ENCODE measurements around the gene KLF16.
A peak's percentile ranks its signal among the peaks of the same experiment; 100 is the strongest.

KLF16 gene

DNA sequence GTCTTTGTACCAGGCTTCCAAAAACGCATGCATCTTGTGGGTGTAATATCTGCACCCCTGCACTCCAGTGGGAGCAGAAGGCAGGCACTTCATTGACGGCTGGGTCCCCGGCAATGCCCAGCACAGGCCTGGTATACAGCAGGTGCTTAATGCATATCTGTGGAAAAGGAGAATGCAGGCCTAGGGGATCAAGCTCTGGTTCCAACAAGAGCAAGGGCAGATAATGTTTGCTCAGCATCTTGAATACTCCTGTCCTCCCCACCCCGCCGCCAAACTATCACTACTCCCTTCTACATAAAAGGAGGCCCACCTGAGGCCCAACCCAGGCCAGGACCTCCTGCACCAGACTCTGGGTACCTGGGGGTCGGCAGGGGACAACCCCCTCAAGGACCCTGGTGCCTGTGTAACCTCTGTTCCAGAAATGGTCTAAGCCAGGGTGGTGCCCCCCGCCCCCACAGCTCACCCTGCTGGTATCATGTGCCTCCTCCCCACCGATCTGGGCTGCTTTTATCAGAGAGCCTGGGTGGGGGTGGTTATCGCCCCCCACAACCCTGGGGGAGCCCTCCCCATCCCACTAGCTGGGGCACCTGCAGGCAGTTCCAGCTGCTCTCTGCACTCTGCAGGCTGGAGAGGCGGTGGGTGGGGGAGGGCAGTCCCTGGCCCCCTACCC lies 4.8 kb downstream of the KLF16 start:
- no peak for ATAC-seq (replicated peaks)
- Mint-ChIP-seq H3K9me3 (no peaks in the 10 kb centered on the region), H3K27me3 (no peaks in the 10 kb centered on the region), H3K27ac (peak overlapping the region; percentile 49), H3K36me3 (peaks cover 9% of the 10 kb centered on the region in 2 donors), H3K4me3 (peak overlapping the region; percentile 17 to 92), H3K4me1 (peaks cover 37 to 80% of the 10 kb centered on the region in 2 donors)
- no peak for DNase-seq

DNA sequence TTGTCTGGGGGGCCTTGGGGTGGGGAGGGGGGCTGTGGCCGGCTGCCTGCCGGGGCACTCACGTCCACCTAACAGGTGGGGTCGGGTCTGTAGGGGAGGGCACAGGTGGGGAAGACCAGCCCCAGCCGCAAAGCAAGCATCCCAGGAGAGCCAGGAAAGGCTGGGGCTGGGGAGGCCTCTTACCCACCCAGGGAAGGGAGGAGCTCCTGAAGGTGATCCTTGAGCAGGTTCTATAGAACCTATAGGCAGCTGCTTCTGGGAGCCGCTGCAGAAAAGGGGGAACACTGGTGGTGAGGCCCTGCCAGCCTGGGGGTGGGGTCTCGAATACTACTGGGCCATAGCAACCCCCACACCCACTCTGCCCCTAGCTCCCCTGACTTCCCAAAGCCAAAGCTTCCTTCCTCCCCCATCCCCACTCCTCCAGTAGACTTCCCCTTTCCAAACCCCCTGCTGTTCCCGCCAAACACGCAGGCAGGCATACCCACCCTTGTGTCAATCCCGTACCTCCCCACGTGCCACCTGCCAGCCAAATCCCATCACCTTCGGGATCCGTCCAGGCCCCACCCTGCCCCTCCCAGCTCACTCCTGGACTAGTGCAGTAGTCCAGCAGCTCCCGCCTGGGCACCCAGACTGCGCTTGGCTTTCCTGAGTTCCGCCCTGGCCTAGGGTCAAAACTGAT lies 5.6 kb downstream of the KLF16 start:
- Mint-ChIP-seq H3K36me3 (peaks cover 12 to 14% of the 10 kb centered on the region in 2 donors), H3K27ac (peak overlapping the region; percentile 89), H3K9me3 (no peaks in the 10 kb centered on the region), H3K27me3 (no peaks in the 10 kb centered on the region), H3K4me3 (peak overlapping the region; percentile 83 to 92), H3K4me1 (peaks cover 42 to 88% of the 10 kb centered on the region in 2 donors)
- ATAC-seq (replicated peaks) (no peak), DNase-seq (no peak)

DNA sequence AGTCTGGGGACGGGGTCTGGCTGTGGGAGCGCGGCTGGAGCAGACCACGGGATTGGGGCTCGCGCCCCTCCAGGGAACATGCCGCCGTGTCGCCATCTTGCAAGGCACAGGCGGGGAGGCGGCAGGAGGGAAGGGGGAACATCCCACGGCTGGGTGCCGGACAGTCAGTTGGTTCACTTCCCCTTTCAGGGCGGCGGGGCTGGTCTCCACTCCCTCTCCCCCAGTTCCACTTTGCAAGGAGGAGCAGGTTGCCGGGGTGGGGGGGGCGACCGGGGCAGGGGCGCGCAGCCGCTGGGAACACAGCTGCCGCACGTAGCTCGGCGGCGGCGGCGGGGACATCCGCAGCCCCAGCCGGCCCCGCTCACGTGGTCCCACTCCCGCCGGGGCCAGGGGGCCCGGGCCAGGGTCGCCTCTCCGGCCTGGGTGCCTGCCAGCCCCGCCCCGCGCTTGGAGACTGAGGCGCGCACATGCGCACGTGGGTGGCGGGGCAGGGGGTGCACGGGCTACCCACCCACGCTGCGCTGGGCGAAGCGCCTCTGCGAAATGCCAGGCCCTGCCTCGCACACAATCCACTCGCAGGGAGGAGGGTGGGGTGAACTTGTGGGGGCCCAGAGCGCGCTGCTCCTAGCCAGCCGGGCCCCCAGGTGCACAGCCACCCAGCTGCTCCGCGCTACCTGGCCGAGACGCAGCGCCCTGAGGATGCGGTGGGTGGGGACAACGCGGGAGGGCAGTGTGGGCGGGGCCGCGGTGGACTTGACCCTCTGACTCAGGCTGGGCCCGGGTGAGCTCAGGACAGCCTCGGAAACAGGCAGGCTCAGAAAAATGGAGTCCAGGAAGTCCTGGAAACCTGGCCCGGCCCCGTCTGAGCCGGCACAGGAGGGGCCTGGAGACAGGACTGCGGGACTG lies 6.4 kb downstream of the KLF16 start:
- Mint-ChIP-seq H3K27me3 (no peaks in the 10 kb centered on the region), H3K9me3 (no peaks in the 10 kb centered on the region), H3K4me3 (peak overlapping the region; percentile 92 to 93), H3K27ac (peak overlapping the region; percentile 97), H3K4me1 (peaks cover 41 to 90% of the 10 kb centered on the region in 2 donors), H3K36me3 (peaks cover 8 to 12% of the 10 kb centered on the region in 2 donors)
- peak; percentile 64 to 70 for ATAC-seq (replicated peaks)
- peak; percentile 74 for DNase-seq

DNA sequence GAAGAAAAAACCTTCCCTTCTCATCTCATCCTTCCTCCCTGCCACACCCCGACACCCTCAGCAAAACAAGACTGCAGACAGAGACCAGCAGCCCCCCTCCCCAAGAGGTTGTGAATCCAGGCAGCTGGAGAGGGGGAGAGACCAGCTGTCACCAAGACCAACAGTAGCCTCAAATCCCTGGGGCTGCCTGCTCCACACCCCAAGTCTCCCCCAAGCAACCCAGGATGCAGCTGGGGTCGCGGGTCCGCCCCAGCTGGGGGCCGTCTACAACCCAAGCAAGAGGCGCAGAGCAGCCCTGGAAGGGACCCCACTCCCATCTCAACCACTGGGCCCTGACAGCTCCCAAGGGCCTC lies 7.1 kb downstream of the KLF16 start:
- H3K9me3 Mint-ChIP-seq = no peaks in the 10 kb centered on the region
- ATAC-seq (replicated peaks) = peak in 1 of 2 donors; percentile 1
- H3K27ac Mint-ChIP-seq = peak overlapping the region; percentile 97
- peaks cover 6 to 7% of the 10 kb centered on the region in 2 donors for H3K36me3 Mint-ChIP-seq
- peaks cover 38 to 87% of the 10 kb centered on the region in 2 donors for H3K4me1 Mint-ChIP-seq
- peak overlapping the region; percentile 92 to 93 for H3K4me3 Mint-ChIP-seq
- DNase-seq = no peak
- H3K27me3 Mint-ChIP-seq = no peaks in the 10 kb centered on the region

DNA sequence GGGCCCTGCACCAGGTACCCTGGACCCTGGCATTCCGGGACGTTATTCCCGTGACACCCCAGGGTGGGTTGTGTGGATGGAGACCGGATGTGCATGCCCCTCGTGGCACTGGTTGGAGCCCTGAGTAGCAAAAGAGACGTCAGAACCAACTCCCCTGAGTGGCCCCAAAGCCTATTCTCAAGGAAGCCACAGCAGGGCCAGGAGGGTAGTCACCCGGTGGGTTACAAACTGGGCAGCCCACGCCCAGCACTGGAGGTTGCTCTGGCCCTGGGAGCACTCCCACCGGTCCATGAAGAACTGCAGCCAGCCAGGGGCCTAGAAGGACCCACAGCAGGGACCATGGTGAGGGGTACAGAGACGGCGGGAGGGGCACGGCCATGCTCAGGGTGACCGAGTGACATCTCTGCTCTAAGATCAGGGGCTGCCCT lies 7.5 kb downstream of the KLF16 start:
- DNase-seq (no peak), ATAC-seq (replicated peaks) (peak; percentile 27 to 32)
- Mint-ChIP-seq H3K27me3 (no peaks in the 10 kb centered on the region), H3K36me3 (peaks cover 11% of the 10 kb centered on the region in 2 donors), H3K27ac (peak overlapping the region; percentile 97), H3K9me3 (no peaks in the 10 kb centered on the region), H3K4me1 (peaks cover 38 to 87% of the 10 kb centered on the region in 2 donors), H3K4me3 (peak overlapping the region; percentile 92 to 93)

DNA sequence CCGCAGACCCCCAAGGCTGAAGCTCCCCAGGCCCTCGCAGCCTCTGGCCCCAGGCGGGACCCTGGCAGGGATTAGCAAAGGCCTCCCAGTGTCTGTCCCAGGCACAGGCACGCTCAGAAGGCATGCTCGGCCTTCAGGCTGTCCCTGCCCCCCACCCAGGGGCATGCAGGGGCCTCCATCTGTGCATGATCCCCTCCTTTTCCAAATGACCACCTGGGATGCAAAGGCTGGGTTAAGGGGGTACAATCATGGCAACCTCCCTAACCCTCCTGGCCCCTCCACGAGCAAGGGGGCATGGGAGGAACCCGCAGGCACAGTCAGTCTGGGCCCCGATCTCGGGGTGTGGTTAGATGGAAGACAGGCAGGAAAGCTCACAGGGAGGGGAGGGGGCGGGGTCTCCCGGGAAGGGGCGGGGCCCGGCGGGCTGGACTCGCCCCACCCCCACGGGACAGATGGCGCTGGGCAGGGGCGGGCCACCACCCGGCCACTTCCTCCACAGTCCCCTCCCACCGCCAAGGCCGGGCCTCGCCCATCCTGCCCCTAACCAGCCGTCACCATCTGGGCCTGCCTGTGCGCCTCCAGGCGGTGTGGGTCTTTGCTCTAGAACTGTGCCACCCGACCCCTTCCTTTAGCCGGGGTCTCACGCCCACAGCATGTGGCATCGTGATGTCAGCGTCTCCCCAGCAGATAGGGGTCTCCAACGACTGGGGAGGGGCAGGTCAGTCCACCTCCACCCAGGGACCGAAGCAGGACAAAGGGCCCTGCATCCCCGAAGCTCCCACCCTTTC lies 8.1 kb downstream of the KLF16 start:
- Mint-ChIP-seq H3K27ac (peak overlapping the region; percentile 97), H3K4me3 (peak overlapping the region; percentile 92 to 93), H3K27me3 (no peaks in the 10 kb centered on the region), H3K36me3 (peaks cover 13 to 15% of the 10 kb centered on the region in 2 donors), H3K9me3 (no peaks in the 10 kb centered on the region), H3K4me1 (peaks cover 41 to 87% of the 10 kb centered on the region in 2 donors)
- DNase-seq = peak; percentile 76
- ATAC-seq (replicated peaks) = peak; percentile 70 to 78

DNA sequence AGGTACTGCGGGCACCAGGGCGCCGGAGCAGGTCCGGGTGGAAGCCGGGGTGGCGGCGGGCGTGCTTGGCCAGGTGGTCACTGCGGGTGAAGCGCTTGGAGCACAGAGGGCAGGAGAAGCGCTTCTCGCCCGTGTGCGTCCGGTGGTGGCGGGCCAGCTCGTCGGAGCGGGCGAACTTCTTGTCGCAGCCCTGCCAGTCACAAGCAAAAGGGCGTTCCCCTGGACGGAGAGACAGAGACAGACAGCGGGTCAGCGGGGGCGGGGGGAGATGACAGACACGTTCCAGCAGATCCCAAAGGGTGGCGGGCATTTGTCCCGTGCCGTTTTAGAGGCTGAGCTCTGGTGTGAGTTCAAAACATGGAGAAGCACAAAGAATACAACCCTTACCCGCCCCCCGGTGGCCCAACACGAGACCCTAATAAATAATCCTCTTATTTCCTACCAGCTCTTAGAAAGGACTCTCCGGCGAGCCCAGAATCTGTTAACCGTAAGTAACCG lies 8.8 kb downstream of the KLF16 start:
- H3K27ac Mint-ChIP-seq = peak overlapping the region; percentile 43
- H3K27me3 Mint-ChIP-seq = no peaks in the 10 kb centered on the region

DNA sequence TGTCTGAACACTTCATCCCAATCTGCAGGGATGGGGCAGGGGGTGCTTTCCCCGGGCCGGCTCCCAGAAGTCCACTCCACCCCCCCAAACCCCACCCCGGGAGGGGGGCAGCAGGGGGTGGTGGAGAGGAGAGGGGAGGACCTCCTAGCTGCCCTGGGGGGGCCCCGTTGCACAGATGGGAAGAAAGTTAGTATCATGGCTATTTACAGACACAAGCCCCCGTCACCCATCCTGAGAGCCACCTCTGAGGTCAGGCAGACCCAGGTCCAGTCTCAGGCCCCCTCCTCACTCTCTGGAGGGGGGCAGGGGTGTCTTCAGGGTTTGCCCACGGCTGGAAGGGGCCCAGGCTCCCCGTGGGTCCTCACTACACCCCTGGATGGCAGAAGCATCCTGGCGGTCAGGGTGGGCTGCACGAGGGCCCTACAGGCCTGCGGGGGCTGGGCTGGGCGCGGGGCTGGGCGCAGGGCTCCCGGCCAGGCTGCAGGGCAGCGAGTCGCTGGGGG lies 9.3 kb downstream of the KLF16 start:
- DNase-seq (no peak), ATAC-seq (replicated peaks) (no peak)
- no peak overlapping the region for H3K27ac Mint-ChIP-seq
- peaks cover 39 to 89% of the 10 kb centered on the region in 2 donors for H3K4me1 Mint-ChIP-seq
- no peak overlapping the region for H3K4me3 Mint-ChIP-seq
- no peaks in the 10 kb centered on the region for H3K9me3 Mint-ChIP-seq
- H3K36me3 Mint-ChIP-seq = peaks cover 13 to 20% of the 10 kb centered on the region in 2 donors
- H3K27me3 Mint-ChIP-seq = no peaks in the 10 kb centered on the region

More for the DNA sequence above, 8.8 kb downstream of the KLF16 start:
- DNase-seq (no peak), ATAC-seq (replicated peaks) (no peak)
- H3K9me3 Mint-ChIP-seq = no peaks in the 10 kb centered on the region
- H3K36me3 Mint-ChIP-seq = peaks cover 13 to 20% of the 10 kb centered on the region in 2 donors
- H3K4me3 Mint-ChIP-seq = peak overlapping the region; percentile 61 to 92
- peaks cover 44 to 89% of the 10 kb centered on the region in 2 donors for H3K4me1 Mint-ChIP-seq

DNA sequence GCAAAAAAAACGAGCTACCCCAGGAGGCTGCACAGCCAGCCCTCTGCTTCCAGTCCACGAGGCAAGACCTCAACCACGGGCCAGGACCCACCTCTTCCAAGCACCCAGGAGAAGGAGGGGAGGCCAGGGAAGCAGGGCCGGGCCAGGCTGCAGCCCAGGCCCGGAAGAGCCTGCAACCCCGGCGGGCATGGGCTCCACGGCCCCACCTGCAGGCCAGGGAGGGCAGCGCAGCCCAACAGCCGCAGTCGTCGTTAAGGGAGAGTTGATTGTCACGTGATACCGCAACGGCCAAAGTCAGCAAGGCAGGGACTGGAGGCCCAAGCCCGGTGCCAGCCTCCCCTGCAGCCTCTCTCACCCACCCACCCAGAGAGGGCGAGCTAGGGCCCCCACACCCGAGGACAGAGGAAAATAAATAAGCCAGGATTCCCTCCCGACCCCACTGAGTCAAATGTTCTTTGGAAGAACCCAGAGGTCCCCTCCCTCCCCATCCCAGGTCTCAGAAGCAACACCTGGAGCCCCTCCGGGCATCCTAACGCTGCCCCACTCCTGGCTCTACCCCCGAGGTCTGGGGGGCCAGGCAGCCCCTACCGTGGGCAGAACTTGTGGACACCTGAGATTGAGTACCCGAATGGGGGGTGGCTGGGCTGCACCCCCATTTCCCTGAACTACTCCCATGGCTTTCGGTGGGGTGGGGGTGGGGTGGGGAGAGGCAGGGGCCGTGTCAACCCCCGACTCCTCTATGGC lies 9.9 kb downstream of the KLF16 start:
- Mint-ChIP-seq H3K9me3 (no peaks in the 10 kb centered on the region), H3K4me3 (peak overlapping the region; percentile 39 to 67), H3K27ac (peak overlapping the region; percentile 73), H3K36me3 (peaks cover 13 to 20% of the 10 kb centered on the region in 2 donors), H3K27me3 (no peaks in the 10 kb centered on the region), H3K4me1 (peaks cover 36 to 87% of the 10 kb centered on the region in 2 donors)
- ATAC-seq (replicated peaks) (peak; percentile 5 to 14), DNase-seq (peak; percentile 75)

DNA sequence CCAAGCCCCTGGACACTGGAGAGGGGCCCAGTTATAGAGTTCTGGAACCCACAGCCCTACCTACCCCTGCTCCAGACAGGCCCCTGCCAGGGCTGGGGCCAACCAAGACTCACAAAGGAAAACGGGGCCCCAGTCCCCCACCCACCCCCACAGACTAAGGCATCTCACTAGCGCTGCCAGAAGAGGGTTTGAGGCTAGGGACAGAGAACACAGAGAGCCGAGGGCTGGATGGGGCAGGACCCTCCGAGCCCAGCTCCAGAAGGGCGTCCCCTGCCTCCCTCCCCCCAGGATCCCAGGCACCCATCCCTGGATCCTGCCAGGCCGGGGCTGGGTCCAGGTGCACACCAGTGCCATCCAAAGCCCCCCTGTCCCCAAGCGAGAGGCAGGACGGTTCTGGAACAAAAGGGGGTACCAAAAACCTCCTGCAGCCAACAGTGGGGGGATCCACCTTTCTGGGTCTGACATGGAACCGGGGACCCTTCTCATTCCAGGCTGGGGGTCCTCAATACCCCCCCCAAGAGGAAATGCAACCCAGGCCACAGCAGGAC lies 10.7 kb downstream of the KLF16 start:
- peaks cover 15 to 22% of the 10 kb centered on the region in 2 donors for H3K36me3 Mint-ChIP-seq
- H3K9me3 Mint-ChIP-seq = no peaks in the 10 kb centered on the region
- ATAC-seq (replicated peaks) (no peak), DNase-seq (no peak)
- no peaks in the 10 kb centered on the region for H3K27me3 Mint-ChIP-seq
- H3K4me1 Mint-ChIP-seq = peaks cover 32 to 80% of the 10 kb centered on the region in 2 donors
- peak overlapping the region; percentile 51 for H3K27ac Mint-ChIP-seq
- peak overlapping the region in 1 of 2 donors; percentile 53 for H3K4me3 Mint-ChIP-seq

DNA sequence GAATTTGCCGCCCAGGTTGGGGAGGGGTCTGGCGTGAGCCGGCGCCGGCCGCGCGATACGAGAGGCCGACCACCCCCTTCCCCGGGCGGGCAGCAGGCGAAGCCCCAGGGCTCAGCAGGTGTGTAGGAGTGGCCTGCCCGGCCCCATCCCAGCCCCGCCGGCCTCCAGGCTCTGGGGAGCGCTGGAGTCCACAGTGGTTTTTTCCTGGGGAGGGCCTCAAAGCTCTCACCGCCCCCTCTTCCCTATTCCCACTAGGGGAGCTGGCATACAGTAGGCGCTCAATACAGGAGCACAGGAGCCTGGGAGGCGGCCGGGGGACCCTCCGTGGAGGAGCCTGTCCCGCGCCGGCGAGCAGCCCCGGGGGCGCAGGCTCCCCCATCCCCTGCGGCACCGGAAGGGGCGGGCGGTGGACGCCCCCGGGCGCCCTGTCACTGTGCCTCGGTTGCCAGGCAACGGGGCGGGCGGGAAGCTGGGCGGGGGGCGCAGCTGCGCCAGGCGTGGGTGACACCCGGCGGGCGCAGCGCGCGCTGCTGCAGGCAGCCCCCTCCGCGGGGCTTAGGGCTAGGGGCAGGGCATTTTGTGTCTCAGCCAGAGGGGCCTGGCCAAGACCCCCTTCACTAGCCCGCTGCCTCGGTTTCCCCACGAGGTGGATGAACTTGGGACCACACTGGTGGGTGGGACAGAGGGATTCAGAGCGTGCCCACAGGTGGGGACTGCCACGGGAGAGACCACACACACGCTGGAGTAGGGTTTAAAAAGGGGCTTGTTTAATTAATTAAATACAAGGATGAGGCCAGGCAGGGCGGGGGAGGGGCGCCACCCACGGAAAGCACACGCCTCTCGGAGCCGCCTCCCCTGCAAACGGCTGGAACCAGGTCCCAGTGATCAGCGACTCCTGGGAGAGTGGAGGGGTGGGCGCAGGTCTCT lies 11.5 kb downstream of the KLF16 start:
- DNase-seq = no peak
- H3K4me3 Mint-ChIP-seq = peak overlapping the region in 1 of 2 donors; percentile 53
- ATAC-seq (replicated peaks) = no peak

More for the DNA sequence above, 11.5 kb downstream of the KLF16 start:
- no peaks in the 10 kb centered on the region for H3K27me3 Mint-ChIP-seq
- H3K4me1 Mint-ChIP-seq = peaks cover 38 to 80% of the 10 kb centered on the region in 2 donors
- H3K27ac Mint-ChIP-seq = peak overlapping the region; percentile 51
- no peaks in the 10 kb centered on the region for H3K9me3 Mint-ChIP-seq
- H3K36me3 Mint-ChIP-seq = peaks cover 20 to 26% of the 10 kb centered on the region in 2 donors
